Fibroblast of skin of abdomen (primary cell): ENCODE results near the gene TRIM9.
A peak's percentile ranks its signal among the peaks of the same experiment; 100 is the strongest.

Source experiments
- DNase-seq: peaks from one replicate; pipeline ENCODE4 v3.0.0-alpha.2; 2013

TRIM9 gene

DNA sequence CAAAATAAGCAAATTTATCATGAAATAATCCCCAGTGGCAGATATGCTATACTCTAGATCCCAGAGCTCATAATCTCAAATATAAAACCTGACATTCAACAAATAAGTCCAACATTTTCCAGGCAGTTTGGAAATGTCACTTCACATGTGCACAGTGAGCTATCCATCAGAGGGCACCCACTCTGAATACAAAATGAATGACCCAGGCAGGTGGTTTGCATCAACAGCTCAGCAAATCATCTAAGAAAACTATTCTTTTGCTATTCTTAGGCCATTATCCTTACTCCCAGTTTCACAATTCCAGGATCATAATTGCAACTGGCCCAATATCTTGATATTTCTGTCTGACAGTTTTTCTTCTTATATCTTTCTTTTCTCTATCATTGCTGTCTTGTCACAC is 38.5 kb downstream of the TRIM9 start:
- DNase-seq: no peak

DNA sequence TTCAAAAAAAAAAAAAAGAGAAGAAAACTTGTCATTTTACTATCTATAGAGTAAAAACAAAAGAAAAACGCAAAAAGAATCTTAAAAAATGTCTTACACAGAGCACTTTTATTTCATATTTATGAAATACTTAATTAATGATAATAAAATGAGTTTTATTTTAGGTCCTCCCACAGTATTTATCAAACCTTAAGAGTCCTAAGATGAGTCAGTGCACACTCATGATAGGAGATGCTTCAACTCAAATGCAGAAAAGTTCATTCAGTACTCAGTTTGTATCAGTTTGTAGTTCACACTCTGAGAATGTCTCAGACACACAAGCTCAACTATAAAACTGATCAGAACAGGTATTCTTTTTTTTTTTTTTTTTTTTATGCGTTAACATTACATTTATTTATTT is 41.7 kb downstream of the TRIM9 start:
- DNase-seq: no peak

GRCh38 chr14:51044961-51045360 is 49.9 kb downstream of the TRIM9 start:
- no peak for DNase-seq

DNA sequence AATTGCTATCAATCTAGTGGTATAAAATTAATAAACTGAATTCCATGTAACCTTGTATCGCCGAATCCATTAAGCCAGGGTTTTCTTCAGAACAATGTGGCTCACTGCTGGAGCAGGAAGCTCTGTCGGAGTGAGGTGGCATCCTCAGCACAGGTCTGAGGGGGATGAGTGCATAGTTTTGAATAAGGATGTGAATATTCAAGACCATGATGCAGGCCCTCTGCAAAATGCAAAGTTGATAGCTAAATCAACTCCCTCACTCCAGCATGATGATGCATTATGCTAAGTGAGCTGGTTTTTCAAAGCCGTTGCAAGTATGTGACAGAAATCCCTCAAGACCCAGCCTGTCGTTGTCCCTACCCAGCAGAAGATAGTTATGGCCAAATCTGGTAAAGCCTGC is 53.0 kb downstream of the TRIM9 start:
- no peak for DNase-seq

DNA sequence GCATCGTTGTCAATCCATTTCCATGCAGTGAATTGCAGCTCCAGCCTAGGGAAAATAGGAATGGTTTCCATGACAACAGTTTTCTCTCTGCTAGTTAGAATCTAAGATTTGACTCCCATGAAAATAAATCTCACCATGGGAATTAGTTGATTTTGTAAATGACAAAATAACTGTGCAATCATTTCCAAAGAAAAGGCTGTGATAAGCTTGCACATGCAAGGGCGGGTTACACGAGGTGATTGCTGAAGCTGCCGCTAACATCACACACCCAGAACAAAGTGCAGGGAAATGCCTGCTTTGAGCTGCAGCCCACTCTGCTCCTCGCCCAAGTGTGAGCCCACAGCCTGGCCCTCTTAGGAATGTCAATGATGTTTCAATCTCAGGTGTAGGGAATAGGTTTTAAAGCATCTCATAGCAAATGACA is 53.8 kb downstream of the TRIM9 start:
- DNase-seq: no peak

- DNase-seq: no peak
These were observed 55.7 kb downstream of the TRIM9 start for GRCh38 chr14:51039252-51039651.

GRCh38 chr14:51035611-51036192 is 59.2 kb downstream of the TRIM9 start:
- no peak for DNase-seq

- no peak for DNase-seq
These were observed 65.8 kb downstream of the TRIM9 start for GRCh38 chr14:51028851-51029754.

- no peak for DNase-seq
These were observed 66.5 kb downstream of the TRIM9 start for GRCh38 chr14:51028361-51028760.

- no peak for DNase-seq
These were observed 70.5 kb downstream of the TRIM9 start for GRCh38 chr14:51024377-51024776.

- DNase-seq: peak; percentile 16
These were observed 70.9 kb downstream of the TRIM9 start for GRCh38 chr14:51023964-51024363.

GRCh38 chr14:51022769-51023168 is 72.1 kb downstream of the TRIM9 start:
- DNase-seq: no peak

GRCh38 chr14:51020024-51020710 is 74.7 kb downstream of the TRIM9 start:
- DNase-seq: peak; percentile 5

DNA sequence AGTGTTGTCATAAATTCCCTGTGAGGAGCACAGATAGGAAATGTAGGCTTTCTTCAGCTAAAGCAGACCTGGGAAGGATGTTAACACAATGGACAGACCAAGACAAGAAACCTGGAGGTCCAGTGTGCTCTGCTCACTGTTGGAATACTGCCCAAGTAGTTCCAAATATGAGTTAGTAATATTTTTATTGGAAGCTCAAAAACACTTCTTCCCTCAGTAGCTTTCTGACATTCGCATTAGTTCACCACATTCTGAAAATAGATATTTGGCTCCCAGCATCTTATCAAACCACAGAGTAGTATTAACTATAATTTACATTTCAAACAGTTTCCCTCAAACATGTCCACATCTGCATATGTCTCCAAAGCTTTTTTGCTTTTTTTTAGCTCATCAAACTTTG is 75.8 kb downstream of the TRIM9 start:
- peak; percentile 15 for DNase-seq

- peak; percentile 35 for DNase-seq
These were observed 76.4 kb downstream of the TRIM9 start for GRCh38 chr14:51018521-51018920.

- DNase-seq: no peak
These were observed 80.3 kb downstream of the TRIM9 start for GRCh38 chr14:51014625-51015024.

DNA sequence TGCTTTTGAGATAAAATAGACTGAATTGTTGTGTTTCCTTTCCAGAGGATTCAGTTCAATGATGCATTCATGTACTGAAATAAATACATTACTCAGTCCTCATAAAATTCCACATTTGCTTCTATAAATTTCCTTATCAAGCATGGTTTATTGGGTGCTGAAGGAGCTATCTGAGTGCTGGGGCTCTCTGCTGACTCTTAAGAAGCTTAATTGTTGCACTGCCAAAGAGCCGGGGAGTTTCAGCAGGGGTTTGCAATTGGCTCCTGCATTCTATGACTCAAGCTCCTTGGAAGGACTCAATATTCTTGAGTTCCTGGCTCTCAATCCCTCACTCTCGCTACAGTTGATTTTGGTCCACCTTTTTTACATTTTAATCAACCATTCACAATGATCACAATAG is 80.8 kb downstream of the TRIM9 start:
- peak; percentile 63 for DNase-seq

GRCh38 chr14:51012055-51012454 is 82.8 kb downstream of the TRIM9 start:
- no peak for DNase-seq

DNA sequence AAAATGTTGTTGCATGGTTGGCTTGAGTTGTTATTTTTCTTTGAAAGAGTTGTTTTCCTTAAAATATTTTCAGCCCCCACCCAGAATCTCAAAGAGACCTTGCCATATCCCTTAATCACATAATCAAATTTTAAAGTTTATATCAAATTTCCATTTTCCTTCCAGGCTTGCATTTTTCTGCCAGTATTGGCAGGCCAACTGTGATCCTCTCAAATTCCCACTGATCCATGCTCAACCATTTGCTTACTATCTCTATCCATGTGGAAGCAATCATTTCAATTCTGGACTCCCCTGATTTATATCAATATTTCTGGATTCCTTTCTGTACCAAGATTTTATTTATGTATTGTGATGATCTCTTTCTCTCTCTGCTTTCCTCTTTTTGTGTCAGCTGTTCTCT is 86.5 kb downstream of the TRIM9 start:
- no peak for DNase-seq

DNA sequence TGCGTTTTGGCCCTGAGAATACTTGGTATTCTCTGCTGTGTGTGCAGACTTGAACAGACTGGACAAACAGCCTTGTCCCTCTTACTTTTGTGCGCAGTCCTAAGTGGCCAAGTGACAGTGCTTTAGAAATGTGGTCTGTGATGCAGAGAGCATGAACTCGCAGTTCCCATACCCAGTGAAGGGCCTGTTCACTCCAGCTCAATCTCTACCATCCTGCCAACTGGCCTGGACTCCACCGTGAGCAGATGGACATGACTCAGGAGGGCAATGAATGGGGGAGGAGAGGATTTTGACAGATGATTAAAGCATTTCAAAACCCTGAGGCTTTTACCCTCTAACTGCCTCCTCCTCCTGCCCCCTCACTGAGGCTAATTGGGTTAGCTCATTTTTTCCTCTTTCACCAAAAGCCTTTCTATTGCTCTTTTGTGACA is 88.1 kb downstream of the TRIM9 start:
- DNase-seq: peak; percentile 70

DNA sequence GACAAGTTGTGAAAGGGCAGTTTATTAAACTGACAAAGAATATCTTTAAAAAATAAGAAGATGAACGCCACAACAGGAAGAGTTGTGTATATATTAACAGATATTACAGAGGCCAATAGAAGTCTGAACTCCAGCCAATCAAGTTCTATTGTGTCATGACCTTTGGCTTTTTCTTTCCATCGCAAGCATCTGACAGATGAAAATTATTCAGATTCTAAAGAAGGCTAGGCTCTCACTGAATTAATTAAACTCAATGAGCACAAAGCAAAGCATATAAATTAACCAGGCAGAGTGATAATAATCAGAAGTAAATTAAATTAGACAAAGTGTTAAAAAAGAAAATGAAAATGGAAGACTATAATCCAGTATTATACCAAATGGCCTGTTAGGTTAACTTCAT is 88.6 kb downstream of the TRIM9 start:
- no peak for DNase-seq

DNA sequence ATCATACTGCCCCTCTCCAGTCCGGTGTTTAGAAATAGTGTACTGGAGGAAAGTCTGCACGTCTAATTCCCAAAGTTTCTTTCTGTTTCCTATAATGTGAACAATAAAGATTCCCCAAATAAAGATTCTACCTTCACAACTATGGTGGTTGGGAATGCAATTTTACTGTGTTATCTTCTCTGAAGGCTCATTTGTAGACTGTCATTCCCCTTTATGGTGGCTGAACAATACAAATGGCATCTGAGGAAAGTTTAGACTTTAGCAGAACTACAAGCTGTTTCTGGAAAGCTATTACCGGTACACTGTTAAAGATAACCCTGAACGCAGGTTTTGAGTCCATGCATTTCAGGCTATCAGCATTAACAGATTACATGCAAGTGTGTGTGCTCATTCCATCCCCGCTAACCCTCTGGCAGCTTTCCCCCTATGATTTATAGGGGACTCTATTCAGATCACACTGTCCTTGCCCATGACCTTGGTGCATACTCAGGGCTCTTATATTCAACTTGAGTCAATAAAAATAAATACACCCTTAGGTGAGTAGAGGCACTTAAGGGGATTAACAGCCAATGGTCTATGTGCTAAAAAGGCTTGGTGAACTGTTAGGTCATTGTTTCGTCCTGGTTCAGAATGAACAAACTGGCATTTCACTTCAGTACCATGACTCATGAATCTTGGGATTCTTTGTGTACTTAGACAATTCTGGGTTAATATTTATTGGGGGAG is 89.9 kb downstream of the TRIM9 start:
- DNase-seq: peak; percentile 27

- DNase-seq: no peak
These were observed 90.5 kb downstream of the TRIM9 start for GRCh38 chr14:51004352-51004800.
